Stomach (tissue), 4 donors: ENCODE results near the gene SIGLEC11.

ENCODE experiments used
- EP300 ChIP-seq: sonication (generic); formaldehyde crosslinking; IDR thresholded peaks from one replicate; pipeline ENCODE4 v1.6.1; 2017; ENCODE audit warnings: antibody characterized with exemption
- POLR2A ChIP-seq, 4 donors: fragments of 450-650 bp; IDR thresholded peaks; one replicate each; pipeline ENCODE4 v1.6.1; 2016; ENCODE audit warnings: antibody characterized with exemption in 4 of 4, control low read depth in 2 of 4, mild to moderate bottlenecking in 1 of 4, moderate library complexity in 1 of 4
- POLR2AphosphoS5 ChIP-seq, 3 donors: sonication (generic); formaldehyde crosslinking; IDR thresholded peaks; one replicate each; pipeline ENCODE4 v1.6.1; 2016; ENCODE audit warnings: antibody characterized with exemption in 3 of 3
- TF ChIP-seq, protein P1 (sequence below), 7 experiments: fragments of 450-650 bp in 4 of 7; fragments of 200-600 bp in 3 of 7; sonication (generic) in 3 of 7; IDR thresholded peaks; one replicate each; pipeline ENCODE4 v1.5.1; 2016 to 2019; ENCODE audit warnings: antibody characterized with exemption in 7 of 7, control low read depth in 2 of 7, mild to moderate bottlenecking in 1 of 7

DNA sequence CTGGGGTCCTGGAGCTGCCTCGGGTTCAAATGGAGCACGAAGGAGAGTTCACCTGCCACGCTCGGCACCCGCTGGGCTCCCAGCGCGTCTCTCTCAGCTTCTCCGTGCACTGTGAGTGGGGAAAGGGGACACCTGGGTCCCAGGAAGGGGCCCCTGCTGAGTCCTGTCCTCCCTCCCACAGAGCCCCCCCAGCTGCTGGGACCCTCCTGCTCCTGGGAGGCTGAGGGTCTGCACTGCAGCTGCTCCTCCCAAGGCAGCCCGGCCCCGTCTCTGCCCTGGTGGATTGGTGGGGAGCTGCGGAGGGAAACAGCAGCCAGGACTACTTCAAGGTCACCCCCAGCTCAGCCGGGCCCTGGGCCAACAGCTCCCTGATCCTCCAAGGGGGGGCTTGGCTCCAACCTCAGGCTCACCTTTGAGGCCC is 11.0 kb upstream of the SIGLEC11 start:
- TF ChIP-seq POLR2A (IDR thresholded peaks at IDR 0.05) (no peak), EP300 (no peak), POLR2AphosphoS5 (IDR thresholded peaks at IDR 0.05) (no peak)
- TF ChIP-seq, protein P1, sequence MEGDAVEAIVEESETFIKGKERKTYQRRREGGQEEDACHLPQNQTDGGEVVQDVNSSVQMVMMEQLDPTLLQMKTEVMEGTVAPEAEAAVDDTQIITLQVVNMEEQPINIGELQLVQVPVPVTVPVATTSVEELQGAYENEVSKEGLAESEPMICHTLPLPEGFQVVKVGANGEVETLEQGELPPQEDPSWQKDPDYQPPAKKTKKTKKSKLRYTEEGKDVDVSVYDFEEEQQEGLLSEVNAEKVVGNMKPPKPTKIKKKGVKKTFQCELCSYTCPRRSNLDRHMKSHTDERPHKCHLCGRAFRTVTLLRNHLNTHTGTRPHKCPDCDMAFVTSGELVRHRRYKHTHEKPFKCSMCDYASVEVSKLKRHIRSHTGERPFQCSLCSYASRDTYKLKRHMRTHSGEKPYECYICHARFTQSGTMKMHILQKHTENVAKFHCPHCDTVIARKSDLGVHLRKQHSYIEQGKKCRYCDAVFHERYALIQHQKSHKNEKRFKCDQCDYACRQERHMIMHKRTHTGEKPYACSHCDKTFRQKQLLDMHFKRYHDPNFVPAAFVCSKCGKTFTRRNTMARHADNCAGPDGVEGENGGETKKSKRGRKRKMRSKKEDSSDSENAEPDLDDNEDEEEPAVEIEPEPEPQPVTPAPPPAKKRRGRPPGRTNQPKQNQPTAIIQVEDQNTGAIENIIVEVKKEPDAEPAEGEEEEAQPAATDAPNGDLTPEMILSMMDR (IDR thresholded peaks at IDR 0.05) = no peak
